Measurements from ENCODE around the gene SMARCC1. TPM values are rescaled to one million over a fixed set of nuclear protein-coding genes. Genes with fewer than 3 reads are reported as not detected.

The SMARCC1 gene
- total RNA-seq, 1 experiment from 2014 or later: 63.4 TPM

DNA sequence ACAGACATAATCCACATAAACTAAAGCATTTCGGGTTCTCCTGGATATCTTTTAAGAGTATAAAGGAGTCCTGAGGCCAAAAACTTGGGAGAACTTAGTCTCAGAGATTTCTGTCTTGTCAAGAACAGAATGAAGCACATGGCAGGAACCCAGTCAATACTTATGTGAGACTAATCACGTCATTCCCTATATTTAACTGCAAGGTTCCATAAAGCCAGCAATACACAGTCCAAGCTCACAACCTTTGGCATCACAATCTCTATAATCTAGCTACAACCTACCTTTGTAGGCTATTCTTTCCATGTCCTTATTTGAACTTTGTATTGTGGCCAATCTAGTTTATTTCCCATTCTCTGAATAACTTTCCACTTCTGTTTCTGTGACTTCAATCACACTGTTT, 134.1 kb downstream of the SMARCC1 start:
- DNase-seq (ENCODE audit: low spot score): no peak
- in situ Hi-C loops (cut with HindIII; ENCODE audit: low sequenced_read_pairs): no loop called here

- in situ Hi-C loops (cut with HindIII; ENCODE audit: low sequenced_read_pairs): no loop called here
- no peak for DNase-seq (ENCODE audit: low spot score)
Observed at GRCh38 chr3:47646362-47646761, 135.3 kb downstream of the SMARCC1 start.

DNA sequence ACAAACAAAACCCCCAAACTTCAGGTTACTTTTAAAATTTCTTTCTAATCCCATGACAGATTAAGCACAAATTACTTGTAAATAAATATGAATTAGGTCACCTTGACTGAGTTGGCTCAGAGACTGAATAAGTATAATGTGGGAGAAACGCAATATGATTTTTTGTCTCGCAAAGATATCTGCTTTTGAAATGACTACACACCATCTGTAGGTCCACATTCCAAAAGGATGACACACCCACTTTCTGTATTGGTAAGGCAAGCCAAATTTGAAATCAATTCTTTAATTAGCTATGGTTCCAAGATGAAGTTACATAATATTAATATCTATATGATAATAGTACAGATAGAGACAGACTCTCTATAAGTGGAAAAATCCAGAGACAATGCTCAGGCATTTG, 136.1 kb downstream of the SMARCC1 start:
- in situ Hi-C loops (cut with HindIII; ENCODE audit: low sequenced_read_pairs): no loop called here
- no peak for DNase-seq (ENCODE audit: low spot score)

DNA sequence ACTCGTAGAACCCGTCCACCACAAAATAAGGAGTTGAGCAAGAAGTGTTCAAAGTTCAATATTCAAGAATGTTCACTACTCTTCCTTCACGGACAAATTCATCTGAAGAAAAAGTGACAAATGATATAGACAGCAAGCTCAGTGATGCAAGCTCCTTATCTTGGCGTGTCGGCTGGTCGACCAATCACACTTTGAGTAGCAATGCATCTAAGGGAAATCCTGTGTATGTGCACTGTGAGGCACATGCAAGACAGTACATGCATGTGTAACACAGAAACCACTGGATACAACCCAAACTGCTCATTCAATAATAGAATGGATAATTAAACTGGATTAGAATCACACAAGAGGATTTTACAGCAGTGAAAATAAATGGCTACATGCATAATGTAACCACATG, 138.6 kb downstream of the SMARCC1 start:
- in situ Hi-C loops (cut with HindIII; ENCODE audit: low sequenced_read_pairs): no loop called here
- no peak for DNase-seq (ENCODE audit: low spot score)

DNA sequence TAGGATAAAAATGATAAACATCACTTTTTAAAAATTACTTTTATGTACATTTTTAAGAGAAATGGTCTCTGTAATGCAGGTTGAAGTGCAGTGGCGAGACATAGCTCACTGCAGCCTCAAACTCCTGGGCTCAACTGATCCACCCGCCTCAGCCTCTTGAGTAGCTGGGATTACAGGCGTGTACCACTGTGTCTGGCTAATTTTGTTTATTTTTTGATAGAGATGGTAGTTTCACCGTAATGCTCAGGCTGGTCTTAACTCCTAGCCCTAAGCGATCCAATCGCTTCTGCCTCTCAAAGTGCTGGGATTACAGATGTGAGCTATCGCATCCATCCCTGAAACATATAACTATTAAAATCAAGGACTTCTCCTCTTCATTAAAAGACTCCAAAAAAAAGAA, 140.0 kb downstream of the SMARCC1 start:
- DNase-seq (ENCODE audit: low spot score): no peak
- in situ Hi-C loops (cut with HindIII; ENCODE audit: low sequenced_read_pairs): no loop called here

GRCh38 chr3:47636921-47637320, 144.8 kb downstream of the SMARCC1 start:
- DNase-seq (ENCODE audit: low spot score): no peak
- in situ Hi-C loops (cut with HindIII; ENCODE audit: low sequenced_read_pairs): no loop called here

DNA sequence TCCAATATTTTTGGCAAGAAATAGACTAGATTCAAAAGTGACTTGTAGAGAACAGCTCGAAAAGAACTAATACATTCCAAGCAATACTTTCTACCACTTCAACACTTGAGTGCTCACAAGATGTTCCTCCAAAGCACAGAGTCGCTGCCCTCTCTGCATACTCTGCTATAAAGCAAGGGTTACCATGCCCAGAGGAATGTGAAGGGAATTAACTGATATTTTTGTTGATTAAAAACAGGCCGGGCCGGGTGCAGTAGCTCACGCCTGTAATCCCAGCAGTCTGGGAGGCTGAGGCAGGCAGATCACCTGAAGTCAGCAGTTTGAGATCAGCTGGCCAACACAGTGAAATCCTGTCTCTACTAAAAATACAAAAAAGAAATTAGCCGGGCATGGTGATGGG, 145.5 kb downstream of the SMARCC1 start:
- in situ Hi-C loops (cut with HindIII; ENCODE audit: low sequenced_read_pairs): no loop called here

GRCh38 chr3:47635536-47635935, 146.2 kb downstream of the SMARCC1 start:
- DNase-seq (ENCODE audit: low spot score): no peak
- in situ Hi-C loops (cut with HindIII; ENCODE audit: low sequenced_read_pairs): no loop called here

More for the DNA sequence above, 145.5 kb downstream of the SMARCC1 start:
- no peak for DNase-seq (ENCODE audit: low spot score)

DNA sequence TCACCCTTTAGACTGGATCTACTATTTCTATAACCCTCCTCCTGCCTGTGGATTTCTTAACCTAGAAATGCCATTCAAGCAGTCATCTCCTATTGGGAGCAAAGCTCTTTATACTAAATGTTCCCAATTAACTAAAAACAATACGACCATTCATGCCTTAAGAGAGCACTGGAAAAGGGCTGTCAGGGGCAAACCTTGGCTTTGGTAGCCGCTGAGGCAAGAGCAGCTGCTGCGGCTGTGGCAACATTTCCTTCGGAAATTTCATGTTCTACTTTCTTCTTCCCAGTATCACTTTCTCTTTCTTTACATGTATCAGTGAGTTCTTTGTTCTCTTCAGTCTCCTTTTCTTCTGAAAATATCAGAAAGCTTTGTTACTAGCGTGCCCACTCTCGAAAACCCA, 146.7 kb downstream of the SMARCC1 start:
- in situ Hi-C loops (cut with HindIII; ENCODE audit: low sequenced_read_pairs): no loop called here
- peak; percentile 25 for DNase-seq (ENCODE audit: low spot score)

DNA sequence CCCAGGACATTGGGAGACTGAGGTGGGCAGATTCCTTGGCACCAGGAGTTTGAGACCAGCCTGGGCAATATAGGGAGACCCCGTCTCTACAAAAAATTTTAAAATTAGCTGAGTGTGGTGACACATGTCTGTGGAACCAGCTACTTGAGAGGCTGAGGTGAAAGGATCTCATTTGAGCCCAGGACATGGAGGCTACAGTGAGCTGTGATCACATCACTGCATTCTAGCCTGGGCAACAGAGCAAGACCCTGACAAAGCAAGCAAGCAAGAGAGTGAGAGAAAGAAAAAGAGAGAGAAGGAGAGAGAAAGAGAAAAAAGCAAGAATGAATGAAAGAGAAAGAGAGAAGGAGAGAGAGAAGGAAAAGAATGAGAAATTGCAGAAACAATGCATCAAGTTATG, 150.9 kb downstream of the SMARCC1 start:
- no peak for DNase-seq (ENCODE audit: low spot score)

DNA sequence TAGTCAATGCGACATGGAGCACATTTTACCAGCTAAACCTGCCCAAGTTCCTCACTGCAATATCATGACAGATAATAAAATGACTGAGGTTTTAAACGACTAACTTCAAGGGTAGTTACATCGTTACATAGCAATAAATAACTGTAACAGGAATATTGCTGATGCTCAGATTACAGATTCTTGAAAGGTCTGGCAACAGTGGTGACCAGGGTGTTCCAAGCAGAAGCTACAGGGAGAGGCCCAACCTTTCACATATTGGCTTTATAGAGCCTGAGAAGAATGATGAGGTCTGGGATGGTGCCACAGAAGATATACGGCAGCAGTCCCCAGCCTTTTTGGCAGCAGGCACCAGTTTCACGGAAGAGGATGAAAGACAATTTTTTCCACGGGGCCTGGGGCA, 151.9 kb downstream of the SMARCC1 start:
- DNase-seq (ENCODE audit: low spot score): no peak
- in situ Hi-C loops (cut with HindIII; ENCODE audit: low sequenced_read_pairs): no loop called here

More for the DNA sequence above, 150.9 kb downstream of the SMARCC1 start:
- in situ Hi-C loops (cut with HindIII; ENCODE audit: low sequenced_read_pairs): no loop called here

GRCh38 chr3:47628426-47628825, 153.3 kb downstream of the SMARCC1 start:
- in situ Hi-C loops (cut with HindIII; ENCODE audit: low sequenced_read_pairs): no loop called here
- DNase-seq (ENCODE audit: low spot score): no peak

DNA sequence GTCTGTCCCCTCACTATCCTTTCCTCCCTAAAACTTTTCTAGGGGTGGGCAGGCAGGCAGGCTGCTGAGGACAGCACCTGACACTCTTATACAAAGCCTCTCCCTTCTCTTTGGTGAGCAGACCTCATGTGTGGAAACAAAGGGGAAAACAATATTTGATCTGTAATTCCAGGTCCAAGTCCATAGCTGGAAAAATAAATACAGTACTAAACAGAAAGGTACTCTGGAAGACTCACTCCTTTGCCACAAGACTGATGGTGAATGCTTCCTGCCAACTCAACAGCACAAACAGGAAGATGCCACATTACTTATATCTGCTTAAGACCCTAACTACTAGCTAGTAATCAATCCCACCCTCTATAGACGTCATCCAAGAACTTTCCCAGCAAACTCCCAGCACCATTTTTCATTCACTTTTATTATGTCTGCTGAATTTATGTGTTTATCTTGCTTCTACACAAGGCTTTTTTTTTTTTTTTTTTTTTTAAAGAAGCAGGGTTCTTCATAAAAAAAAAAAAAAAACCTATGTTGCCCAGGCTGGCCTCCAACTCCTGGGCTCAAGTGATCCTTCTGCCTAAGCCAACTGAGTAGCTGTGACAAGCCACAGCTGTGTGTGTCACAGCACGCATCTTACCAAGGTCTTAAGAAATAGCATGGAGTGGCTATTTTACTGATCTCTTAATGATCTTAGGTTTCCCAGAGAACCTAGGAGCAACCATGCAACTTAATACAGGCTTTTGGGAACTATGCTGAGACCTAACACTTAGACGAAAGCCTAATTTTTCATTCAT, 158.8 kb downstream of the SMARCC1 start:
- in situ Hi-C loops (cut with HindIII; ENCODE audit: low sequenced_read_pairs): no loop called here
- DNase-seq (ENCODE audit: low spot score): no peak

DNA sequence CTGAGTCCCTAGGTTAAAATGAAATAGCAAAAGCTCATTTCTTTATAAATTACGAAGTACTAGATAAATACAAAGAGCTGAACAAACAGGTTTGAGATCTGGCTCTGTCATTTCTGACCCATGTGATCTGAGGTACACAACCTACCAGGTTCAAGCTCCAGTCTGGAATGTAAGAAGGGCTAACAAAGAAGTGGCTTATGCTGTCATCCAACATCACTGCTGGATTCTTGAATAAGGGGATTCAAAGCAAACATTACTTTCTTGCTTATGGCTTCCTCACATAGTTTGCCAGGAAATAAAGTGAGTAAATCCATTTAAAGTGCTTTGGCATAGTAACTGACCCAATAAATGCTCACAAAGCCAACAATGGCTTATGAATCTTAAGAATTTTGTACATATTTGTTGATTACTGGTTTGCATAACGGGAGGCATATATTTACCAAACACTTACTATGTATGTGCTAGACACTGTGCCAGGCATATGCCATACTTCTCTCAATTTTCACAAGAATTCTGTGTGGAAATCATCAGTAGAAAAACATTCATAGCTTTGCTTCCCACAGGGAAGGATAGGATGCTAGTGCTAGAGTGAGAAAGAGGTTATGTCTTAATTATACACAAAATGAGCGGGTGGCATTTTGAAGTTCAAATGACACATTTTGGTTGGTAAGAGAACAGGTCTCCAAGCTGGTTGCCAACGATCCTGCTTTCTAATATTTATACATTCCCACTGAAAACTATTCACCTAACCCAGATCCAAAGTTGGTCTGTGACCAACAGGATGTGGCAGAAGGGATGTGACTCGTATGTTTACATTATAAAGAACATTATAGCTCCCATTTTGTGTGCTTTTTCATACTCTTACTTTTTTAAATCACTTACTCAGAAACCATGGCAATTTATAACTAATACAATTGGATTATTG, 164.3 kb downstream of the SMARCC1 start:
- in situ Hi-C loops (cut with HindIII; ENCODE audit: low sequenced_read_pairs): no loop called here
- no peak for DNase-seq (ENCODE audit: low spot score)

DNA sequence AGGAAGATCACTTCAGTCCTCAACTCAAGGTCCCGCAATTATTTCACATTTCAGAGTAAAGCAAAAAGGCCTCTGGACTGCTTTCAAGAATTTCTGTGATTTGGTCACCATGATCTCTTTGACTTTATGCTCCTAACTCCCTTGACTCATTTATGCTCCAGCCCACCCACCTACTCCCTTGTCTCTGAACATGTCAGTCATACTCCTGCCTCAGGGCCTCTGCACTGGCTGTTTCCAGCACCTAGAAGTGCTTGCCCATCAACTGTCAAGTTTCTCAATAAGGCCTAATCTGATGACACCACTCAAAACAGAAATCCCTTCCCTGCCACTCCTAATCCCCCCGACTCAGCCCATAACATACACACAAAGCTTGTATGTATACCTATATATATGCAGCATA, 166.9 kb downstream of the SMARCC1 start:
- in situ Hi-C loops (cut with HindIII; ENCODE audit: low sequenced_read_pairs): no loop called here
- DNase-seq (ENCODE audit: low spot score): no peak

- in situ Hi-C loops (cut with HindIII; ENCODE audit: low sequenced_read_pairs): no loop called here
- no peak for DNase-seq (ENCODE audit: low spot score)
Observed at GRCh38 chr3:47613722-47614121, 168.0 kb downstream of the SMARCC1 start.

DNA sequence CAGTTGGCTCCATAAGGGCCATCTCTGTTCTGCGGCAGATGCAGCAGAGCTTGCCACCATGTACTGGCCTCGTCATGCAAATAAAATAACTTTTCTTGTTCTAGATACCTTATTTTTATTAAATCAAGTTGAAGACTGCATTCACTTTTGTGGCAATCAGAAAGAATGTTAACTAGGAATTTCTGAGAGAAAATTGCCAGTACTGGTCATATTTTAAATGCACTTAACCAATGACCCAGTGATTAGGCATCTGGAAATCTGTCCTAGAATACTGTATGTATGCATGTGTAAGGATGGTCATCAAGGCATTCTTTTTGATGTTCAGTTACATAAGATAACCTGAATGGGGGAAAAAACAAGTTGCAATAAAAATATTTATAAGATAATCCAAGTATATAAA, 168.8 kb downstream of the SMARCC1 start:
- in situ Hi-C loops (cut with HindIII; ENCODE audit: low sequenced_read_pairs): no loop called here
- DNase-seq (ENCODE audit: low spot score): no peak

DNA sequence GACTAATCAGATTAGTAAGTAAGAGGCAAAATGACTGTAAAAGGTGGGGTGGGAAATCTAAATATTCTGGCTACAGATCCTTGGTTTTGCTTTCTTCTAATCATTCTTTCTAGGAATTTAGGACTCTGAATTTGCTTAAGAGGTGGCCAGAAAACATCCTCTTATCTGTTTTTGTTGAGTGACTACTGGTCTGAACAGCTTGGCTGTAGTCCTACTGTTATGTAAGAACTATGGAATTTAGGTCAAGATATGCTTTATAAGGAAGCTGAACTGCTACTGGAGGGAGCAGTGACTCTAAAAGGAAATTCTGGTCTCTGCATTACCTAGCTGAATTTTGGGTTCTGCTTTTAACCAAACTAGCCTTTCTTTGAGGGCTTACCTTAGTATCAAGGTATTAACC, 169.5 kb downstream of the SMARCC1 start:
- peak; percentile 95 for DNase-seq (ENCODE audit: low spot score)
- in situ Hi-C loops (cut with HindIII; ENCODE audit: low sequenced_read_pairs): no loop called here

GRCh38 chr3:47611576-47611975, 170.1 kb downstream of the SMARCC1 start:
- in situ Hi-C loops (cut with HindIII; ENCODE audit: low sequenced_read_pairs): no loop called here

GRCh38 chr3:47610583-47610982, 171.1 kb downstream of the SMARCC1 start:
- in situ Hi-C loops (cut with HindIII; ENCODE audit: low sequenced_read_pairs): no loop called here
- DNase-seq (ENCODE audit: low spot score): no peak

More at GRCh38 chr3:47611576-47611975, 170.1 kb downstream of the SMARCC1 start:
- peak; percentile 76 for DNase-seq (ENCODE audit: low spot score)

All from G401 (cell line).